RPMI7951 (cell line): ENCODE results near the gene KIF25. TPM values are rescaled to one million over a fixed set of nuclear protein-coding genes. Genes with fewer than 3 reads are reported as not detected.

ENCODE experiments used
- DNase-seq: peaks from one replicate; pipeline ENCODE4 v3.0.0-alpha.2; 2012; ENCODE audit warnings: low read depth
- total RNA-seq: library from RNA; depleted of rRNA; stranded (reverse); fragments of >200 nt; shearing (Covaris generic); gene quantifications from 2 replicates; pipeline ENCODE4 v1.2.3, GENCODE V29; 2014; rRNA removed

KIF25 gene, protein sequence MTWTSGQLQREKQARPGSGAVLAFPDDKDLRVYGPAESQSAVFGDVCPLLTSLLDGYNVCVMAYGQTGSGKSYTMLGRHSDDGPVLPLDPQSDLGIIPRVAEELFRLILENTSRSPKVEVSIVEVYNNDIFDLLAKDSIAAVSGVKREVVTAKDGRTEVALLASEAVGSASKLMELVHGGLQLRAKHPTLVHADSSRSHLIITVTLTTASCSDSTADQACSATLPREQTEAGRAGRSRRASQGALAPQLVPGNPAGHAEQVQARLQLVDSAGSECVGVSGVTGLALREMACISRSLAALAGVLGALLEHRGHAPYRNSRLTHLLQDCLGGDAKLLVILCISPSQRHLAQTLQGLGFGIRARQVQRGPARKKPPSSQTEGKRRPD
- 0.36 and 0.39 TPM in 2 replicates for total RNA-seq

DNA sequence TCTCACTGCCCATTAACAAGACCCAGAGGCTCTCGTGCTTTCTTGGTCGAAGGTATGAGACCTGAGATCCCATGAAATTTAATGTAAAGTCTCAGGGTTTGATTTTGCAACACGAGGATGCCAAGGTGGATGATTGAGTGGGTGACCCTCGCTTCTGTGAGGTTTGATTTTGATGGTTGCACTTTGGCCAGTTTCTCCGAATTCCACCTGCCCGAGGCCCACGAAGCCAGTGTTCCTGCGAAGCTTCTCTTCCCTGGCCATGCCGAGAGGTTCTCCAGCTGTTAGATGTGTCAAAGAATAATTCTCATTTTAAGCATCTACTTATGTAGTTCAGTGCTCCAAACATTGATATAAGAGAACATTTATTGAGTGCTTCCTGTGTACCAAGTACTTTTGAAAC, at the start of gene KIF25:
TSS of gene KIF25 (plus strand) at position 30 of the 400 bp plus-strand sequence. CDS start 31,915 bp downstream, outside the sequence.
- DNase-seq: no peak

DNA sequence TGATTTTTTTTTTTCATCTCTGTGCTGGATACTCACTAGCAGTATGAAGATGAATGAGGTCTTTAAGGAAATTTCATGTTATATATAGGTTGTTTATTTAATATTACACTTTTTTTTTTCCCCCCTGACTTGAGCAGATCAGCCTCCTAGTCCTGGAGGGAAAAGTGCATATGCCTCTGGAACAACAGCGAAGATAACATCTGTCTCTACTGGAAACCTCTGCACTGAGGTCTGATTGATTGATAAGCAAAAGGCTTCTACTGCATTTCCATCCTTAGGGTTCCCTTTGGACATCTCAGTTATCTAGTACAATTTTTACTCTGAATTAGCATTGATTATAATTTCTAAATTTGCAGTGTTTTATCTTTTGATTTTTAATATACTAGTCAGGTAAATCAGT, 49.8 kb upstream of the KIF25 start:
- no peak for DNase-seq

DNA sequence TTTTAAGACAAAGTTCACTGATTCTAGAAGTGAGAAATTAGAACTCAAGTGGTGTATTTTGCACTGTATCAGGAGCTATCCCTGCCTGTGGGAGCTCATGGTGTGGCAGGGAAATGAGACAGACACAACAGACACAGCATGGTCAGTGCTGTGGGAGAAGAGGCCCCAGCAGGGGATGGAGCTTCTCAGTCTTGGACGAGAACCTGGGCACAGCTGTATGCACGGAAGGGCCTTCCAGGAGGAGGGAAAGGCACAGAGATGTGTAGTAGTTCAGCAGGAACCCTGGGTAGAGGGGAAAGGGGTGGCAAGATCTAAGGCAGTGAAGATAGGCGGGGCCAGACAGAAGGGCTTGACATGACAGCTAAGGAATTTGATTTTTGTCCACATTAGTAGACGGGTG, 48.8 kb upstream of the KIF25 start:
- DNase-seq: no peak

DNA sequence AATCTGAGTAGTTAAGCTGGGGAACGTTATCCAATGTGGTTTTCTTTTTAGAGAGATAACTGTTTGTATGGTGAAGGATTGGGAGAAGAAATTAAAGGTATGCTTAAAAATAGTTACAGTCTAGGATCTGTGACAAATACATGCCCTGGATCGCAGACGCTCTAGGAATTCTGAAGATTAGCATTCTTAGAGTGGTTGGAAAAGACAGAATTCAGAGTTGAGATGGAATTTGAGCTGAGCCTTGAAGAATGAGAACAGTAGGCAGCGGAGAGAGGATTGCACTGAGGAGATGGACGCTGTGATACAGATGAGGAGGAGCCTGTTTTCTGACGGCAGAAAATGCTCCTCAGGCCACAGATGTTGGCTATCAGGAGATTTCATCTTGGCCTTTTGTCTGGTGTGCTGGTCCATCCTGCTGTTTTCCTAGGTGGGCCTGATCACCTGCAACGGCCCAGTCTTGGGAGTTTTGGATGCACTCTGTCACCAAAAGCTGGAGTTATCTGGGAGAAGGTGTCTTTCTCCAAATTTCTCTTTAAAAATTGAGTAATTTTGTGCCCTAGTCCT, 48.3 kb upstream of the KIF25 start:
- no peak for DNase-seq

DNA sequence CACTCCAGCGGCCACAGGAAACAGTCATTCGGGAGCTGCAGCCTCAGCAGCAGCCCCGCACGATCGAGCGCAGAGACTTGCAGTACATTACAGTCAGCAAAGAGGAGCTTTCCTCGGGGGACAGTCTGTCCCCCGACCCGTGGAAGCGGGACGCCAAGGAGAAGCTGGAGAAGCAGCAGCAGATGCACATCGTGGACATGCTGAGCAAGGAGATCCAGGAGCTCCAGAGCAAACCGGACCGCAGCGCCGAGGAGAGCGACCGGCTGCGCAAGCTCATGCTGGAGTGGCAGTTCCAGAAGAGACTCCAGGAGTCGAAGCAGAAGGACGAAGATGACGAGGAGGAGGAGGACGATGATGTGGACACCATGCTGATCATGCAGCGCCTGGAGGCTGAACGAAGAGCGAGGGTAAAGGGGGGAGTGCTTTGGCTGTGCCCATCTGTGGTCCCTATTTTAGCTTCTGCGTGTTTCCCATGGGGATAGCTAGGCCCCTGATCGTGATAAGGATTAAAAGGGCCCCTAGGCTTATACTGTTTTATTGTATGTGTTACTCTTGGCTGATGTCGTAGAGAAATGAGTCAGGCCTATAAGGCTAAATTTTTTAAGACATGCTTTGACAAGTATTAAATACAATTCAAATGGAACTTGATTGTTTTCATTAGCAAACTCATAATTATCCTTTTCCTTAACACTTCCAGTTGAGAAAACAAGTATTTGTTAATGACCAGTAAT, 45.5 kb upstream of the KIF25 start:
- no peak for DNase-seq

DNA sequence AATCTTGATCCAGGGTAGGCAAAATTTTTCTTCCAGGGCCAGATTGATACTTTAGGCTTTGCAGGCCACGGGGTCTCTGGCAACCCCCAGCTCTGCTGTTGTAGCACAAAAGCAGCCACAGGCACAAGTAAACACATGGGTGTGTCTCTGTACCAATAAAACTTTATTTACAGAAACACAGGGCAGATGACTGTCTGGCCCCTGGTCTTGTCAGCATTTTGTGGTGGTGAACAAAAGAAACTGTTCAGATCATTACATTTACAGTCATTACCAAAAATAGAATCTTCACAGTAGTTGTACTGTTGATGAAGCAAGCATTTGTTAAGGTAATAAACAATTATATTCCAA, 45.0 kb upstream of the KIF25 start:
- no peak for DNase-seq

DNA sequence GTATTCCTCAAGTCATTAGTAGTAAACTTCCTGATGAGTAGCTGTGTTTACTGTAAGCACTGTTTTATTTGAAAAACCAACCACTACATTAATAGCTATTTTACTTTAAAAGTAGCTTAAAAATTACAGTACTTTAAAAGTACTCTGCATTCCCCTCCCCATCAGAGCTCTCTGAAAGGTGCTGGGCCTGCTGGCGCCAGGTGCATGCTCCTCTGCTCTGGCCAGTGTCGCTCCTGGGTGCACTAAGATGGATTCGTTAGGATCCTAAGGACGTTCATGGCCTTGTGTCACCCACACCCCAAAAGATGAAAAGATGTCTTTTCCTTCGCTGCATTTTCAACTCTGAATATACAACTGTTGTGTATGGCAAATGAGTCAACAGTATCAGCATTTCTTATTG, 43.9 kb upstream of the KIF25 start:
- DNase-seq: no peak

DNA sequence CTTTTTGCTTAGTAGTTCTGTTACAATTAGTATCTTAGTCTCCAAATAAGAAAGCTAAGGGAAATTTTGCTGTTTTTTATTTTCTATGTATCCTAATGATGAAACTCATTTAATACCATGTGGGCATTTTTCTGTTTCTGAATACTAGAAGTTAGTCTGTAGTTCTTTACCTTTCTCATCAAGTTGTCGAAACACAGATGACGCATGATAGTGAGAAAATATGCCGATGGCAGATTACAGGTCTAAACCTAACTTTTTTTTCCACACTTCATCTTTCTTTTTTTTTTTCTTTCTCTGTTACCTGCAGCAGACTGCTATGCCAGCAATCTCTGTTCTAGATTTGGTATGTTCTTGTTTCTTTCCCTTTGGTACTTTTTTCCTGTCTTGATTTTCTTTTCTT, 43.3 kb upstream of the KIF25 start:
- DNase-seq: no peak

DNA sequence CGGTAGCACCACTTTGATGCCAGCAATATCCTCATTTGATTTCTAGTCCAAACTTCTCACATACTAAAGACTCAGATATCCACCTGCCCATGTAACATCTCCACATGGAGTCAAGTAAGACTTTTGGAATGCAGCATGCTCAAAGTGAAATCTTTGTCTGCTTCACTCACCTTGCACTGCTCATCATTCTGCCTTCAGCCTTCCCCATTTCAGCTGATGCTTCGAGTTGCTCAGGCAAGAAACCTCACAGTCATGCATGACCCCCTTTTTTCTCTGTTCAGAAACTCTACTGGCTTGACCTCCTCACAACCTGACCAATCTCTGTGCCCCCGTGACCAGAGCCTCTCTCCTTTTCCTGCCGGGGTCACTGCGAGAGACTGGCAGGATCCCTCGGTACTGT, 41.0 kb upstream of the KIF25 start:
- DNase-seq: no peak

DNA sequence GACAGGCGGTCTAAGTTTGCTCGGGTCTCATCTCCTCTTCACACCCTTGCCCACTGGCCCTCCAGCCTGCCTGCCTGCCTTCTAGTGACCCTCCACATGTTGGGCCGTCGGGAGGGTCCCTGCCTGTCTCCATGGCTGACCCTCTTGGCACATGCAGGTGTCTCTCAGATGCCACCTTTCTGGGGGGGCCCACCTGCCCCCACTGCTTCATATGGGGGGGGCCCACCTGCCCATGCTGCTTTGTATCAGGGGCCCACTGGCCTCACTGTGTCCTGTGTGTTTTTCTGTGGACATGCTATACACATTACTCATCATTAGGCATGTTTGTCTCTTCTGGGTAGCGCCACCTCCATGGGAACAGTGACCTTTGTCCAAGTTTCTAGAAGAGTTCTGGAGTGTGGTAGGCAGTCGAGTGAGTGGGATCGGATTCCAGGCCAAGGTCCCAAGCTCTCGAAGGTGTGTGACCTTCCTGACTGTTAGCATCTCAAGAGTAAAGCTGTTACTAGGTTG, 40.4 kb upstream of the KIF25 start:
- DNase-seq: peak; percentile 31

DNA sequence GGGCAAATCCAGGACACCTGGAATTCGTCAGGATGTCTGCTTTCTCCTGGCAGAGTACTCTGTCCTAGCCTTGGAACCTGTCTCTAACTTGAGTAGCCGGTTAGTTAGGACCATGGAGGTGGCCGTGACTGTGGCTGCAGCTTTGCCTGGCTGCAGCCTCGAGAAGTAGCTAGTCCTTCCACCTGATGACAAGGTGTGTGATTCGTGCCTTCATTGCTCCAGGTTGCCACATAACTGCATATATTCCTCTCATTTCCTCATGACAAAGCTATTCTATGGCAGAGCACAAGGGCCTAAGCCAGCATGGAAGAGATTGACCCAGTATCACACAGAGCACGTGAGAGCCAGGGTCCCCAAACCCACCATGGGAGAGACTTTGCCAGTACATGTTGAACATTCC, 39.8 kb upstream of the KIF25 start:
- DNase-seq: no peak

DNA sequence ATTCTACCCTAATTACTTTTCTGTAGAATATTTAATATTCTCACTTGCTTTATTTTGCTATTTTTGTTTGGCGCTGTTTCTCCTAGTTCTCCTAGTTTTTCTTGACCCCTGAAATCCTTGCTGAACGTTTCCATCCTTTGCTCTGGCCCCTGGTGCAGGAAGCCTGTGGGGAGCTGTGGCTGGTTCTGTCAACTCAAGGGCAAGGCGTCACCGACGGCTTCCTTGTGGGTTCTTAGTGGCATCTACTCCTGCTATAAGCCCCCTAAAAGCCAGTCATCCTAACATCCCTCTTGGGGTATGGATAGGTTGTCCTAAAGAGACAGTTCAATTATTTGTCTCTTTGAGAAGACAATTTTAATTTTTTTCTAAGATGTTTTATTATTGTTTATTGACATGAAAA, 36.9 kb upstream of the KIF25 start:
- DNase-seq: no peak

DNA sequence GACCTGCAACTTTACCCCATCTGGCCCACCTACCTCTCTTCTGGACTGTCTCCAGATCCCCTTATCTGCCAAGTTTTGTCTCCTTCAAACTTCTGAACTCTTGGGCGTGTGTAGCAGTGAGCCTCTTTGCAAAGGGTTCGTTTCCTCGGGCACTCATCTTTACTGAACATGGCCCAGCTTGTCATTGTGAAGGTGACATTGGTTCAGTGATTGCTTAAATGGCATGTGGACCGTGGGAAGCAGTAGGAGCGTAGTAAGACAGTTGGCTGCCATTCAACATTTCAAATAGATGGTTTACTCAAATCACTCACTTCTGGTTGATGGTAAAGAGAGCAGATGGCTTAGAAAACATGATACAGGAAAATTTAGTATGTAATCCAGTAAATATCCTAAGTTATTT, 34.8 kb upstream of the KIF25 start:
- no peak for DNase-seq

DNA sequence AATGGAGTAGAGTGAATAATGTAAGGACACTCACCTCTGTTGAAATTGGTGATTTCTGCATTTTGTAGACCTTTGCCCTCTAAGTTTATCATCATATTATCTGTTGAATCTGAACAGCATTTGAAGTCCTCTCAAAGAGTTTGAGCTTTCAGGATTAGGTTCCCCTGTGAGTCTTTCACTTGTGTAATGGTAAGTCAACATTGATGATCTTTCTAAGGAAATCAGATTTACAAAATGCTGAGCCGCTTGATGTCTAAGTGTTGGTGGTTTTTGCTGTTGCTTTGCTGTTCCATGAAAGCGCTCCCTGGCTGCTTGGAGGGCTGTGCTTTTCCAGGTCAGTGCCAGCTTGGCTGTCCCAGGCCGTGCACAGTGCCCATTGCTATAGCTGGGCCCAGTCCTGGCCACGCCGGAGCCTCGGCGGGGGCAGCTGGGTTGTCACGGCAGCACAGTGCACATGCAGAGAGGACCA, 33.8 kb upstream of the KIF25 start:
- DNase-seq: no peak

DNA sequence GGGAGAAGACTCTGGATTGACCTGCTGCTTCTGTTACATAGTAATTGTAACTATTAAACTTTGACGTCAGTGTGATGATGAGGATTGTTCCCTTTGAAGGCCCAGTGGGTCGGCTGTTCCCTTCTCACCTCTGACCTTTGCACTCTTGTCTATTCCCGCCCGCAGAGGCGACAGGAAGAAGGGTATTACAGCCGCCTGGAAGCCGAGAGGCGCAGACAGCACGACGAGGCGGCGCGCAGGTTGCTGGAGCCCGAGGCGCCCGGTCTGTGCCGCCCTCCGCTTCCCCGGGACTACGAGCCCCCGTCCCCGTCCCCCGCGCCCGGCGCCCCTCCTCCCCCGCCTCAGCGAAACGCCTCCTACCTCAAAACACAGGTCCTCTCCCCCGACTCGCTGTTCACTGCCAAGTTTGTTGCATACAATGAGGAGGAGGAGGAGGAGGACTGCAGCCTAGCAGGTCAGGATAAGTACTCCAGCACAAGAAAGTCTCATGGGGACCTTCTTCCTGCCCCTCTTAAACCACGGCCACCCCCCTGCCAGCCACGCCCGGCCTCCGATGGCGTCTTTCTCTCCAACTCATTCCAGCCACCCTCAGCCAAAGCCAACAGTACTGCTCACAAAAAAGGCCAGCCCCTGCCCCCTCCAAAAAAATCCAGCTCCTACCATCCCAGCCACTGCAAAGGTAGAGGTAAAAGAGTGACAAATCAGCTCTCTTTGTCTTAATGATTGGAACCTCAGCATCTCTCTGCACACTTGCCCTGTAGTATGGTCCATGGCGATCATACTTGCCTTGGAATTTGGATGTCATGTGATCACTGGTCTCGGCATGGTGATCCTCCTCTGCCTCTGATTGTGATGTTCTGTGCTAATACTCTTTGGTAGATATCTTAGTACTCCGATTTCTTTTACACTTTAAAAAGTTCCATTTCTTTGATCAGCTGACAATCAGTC, 31.6 kb upstream of the KIF25 start:
- no peak for DNase-seq

DNA sequence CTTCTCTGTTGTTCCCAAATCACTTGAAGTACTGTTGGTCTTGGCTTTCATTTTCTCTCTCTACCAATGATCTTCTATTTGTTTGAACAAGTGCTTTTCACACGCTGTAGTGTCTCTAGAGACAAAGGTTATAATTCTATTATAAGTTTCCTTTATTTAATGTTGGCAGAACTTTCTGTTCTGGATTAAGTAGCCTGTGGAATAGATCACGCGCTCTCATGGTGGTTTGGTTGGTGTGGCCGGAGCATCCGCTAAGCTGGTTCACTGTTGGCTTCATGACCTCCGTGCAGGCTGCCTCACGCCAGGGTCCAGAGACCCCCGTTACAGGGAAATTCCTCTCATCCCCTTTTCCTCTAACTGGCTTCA, 30.9 kb upstream of the KIF25 start:
- DNase-seq: no peak

DNA sequence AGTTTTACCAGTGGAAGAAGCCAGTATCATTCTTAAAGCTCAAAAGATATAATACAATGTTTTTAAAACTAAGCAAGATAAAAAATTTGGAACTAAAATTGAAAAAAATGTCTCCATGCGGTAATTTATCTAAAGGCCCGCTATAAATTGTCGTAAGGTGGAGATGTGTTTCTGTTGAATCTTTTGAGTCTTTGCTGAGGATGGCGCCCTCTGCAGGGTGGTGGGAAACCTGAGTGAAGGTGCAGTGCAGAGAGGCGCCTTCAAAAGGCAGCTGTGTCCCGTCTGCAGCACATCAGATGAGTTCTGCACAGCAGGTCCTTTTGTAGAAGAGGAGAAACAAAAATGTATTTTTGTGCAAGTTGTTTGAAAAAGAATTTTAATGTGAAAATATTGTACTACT, 29.4 kb upstream of the KIF25 start:
- peak; percentile 11 for DNase-seq

DNA sequence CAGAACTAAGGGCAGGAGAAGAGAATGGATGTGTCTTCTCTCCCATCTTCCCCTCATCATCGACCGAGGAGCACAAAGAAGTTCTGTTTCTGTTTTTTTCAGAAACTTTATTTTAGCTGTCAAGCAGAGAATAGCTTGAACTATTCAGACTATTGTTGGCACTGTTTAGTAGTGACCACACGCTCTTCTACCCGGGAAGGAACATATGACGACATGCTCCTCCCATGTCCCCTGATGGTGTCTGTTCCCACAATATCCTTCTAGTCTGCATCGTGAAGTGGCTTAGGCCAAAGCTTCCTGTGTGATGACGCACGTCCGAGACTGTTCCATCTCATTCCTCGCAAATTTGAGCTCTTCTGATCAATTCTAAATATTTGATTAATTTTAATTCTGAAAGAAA, 27.2 kb upstream of the KIF25 start:
- DNase-seq: peak; percentile 43

DNA sequence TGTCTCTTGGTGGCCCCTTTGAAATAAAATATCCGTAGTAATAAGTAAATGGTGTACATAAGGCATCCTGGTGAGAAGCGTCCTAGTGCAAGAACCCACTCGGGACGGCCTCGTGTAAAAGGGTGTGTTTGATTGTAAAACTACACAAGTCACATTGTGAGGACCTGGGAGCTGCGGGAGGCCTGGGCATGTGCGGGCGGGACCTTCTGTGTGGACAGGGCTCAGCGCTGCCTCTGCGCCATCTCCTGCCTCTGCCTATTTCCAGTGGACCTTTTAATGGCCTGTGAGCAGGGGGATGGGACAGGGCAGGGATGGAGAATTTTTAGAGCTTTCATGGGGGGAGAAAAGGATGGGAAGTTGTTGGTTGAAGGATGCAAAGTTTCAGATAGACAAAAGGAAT, 25.3 kb upstream of the KIF25 start:
- DNase-seq: no peak

DNA sequence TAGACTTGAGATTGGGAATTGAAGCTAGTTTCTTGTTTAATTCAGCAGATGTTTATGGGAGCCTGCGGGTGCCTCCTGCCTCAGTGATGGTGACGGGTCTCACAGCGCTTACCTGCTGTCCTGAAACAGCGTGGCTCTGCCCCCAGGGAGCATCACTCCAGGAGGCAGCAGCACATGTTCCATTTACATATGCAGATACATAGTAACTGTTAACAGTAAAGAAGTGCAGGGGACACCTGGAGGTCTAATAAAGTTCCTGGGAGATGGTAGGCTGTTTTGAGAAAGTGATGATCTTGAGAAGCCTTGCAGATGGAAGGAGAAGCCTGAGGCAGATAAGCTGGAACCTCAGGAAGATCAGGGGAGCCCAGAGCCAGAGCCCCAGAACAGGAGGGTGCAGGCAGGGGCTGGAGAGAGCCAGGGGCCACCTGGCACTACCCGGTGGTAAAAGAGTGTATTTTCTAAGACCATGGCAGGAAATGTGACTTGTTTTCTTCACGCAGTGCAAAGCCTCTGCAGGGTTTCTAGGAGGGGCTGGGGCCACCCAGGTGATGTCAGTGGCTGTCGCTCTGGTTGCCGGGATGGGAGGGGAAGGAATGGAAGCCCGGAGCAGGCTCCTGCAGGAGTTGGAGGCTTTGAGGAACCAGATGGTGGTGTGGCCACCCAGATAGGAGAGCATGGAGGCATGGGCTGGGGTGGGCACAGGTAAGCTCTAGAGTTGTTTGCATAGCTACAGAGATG, 24.2 kb upstream of the KIF25 start:
- no peak for DNase-seq
